ENCODE measurements around the gene TRAF2.

Gene TRAF2

DNA sequence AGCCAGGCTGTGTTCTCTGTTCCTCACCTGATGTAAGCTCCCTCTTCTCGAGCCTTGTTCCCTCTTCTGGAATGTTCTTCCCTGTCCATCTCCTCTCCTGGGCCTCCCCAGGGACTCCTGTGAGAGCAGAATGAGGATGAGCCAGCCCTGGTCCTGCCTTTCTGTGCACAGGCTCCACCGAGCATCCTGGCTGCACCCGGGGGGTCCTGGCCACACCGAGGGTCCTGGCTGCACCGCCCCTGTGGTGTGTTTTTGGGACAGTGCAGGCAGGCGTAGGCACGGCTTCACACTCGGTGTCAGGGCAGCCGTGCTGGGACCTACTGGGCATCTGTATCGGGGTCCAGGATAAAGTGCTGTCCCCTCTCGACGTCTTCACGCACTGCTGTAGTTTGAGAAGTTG, 40.4 kb downstream of the TRAF2 start:
- DNase-seq (ENCODE audit: low read depth), result no peak
- no peak overlapping the region for H3K4me3 ChIP-seq (ENCODE audit: low read depth, low read length)
- TF ChIP-seq MYC (IDR thresholded peaks at IDR 0.05; ENCODE audit: low read depth, low read length) (no peak), POLR2A (IDR thresholded peaks at IDR 0.05; ENCODE audit: extremely low read depth, insufficient read length) (no peak)
- TF ChIP-seq, protein P1, sequence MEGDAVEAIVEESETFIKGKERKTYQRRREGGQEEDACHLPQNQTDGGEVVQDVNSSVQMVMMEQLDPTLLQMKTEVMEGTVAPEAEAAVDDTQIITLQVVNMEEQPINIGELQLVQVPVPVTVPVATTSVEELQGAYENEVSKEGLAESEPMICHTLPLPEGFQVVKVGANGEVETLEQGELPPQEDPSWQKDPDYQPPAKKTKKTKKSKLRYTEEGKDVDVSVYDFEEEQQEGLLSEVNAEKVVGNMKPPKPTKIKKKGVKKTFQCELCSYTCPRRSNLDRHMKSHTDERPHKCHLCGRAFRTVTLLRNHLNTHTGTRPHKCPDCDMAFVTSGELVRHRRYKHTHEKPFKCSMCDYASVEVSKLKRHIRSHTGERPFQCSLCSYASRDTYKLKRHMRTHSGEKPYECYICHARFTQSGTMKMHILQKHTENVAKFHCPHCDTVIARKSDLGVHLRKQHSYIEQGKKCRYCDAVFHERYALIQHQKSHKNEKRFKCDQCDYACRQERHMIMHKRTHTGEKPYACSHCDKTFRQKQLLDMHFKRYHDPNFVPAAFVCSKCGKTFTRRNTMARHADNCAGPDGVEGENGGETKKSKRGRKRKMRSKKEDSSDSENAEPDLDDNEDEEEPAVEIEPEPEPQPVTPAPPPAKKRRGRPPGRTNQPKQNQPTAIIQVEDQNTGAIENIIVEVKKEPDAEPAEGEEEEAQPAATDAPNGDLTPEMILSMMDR (IDR thresholded peaks at IDR 0.05; ENCODE audit: low read depth, low read length), result no peak
- TF ChIP-seq, protein P2, sequence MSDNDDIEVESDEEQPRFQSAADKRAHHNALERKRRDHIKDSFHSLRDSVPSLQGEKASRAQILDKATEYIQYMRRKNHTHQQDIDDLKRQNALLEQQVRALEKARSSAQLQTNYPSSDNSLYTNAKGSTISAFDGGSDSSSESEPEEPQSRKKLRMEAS (IDR thresholded peaks at IDR 0.05; ENCODE audit: low read depth, low read length), result no peak

DNA sequence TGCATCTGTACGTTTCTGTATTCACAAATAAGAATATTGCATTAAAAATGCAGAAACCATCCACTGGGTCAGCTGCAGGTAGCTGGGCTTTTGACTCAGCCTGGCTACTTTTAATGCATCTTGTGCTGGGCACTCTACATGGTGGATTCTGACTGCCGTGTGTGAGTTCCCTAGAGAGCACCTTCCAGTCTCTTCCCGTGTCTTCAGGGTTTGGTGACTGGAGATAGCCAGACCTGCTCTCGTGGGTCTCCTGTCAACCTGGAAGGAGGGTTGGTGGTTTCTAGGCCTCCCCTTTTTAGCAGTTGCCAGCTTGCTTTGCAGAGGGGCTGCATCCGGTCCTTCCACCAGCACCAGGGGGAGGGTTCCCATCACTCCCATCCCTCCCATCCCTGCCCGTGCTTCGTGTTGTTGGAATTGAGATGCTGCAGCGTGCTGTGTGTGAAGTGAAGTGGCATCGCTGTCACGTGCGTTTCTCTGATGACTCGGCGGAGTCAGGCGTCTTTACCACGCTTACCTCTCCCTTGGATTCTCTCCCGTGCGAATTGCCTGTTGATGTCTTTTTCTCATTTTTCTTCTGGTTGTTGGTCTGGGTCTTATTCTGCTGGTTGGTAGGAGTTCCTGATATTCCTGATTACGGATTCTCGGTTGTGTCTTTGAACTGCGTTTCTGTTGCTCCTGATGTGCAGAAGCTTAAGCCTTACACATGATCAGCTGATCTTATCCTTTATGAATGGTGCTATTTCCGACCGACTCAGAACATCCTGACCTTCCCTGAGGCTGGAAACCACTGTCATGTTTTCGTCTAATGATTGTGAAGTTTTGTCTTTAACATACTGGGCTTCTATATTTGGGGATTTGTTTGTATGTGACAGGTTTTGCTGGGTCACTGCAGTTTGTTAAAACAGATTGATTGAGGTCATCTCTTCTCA, 41.3 kb downstream of the TRAF2 start:
- H3K4me3 ChIP-seq (ENCODE audit: low read depth, low read length), result no peak overlapping the region
- DNase-seq (ENCODE audit: low read depth), result no peak
- TF ChIP-seq, protein P2 (IDR thresholded peaks at IDR 0.05; ENCODE audit: low read depth, low read length), result no peak
- TF ChIP-seq, protein P1 (IDR thresholded peaks at IDR 0.05; ENCODE audit: low read depth, low read length), result no peak
- TF ChIP-seq POLR2A (IDR thresholded peaks at IDR 0.05; ENCODE audit: extremely low read depth, insufficient read length), result no peak
- no peak for TF ChIP-seq MYC (IDR thresholded peaks at IDR 0.05; ENCODE audit: low read depth, low read length)

DNA sequence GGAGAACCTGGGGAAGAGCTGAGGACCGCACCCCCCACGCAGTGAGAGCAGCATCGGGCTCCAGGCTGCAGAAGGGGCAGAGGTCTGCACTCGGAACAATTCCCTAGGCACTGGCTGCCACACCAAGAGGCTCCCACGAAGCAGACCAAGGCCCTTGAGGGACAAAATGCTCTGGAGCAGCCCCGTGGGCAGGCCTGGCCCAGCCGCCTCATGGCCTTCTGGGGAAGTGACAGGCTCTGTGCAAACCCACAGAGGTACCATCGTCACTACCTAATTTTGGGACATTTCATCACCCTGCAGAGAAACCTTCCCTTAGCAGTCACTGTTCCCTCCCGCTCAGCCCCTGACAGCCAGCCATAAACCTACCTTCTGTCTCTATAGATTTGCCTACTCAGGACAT, 42.3 kb downstream of the TRAF2 start:
- TF ChIP-seq, protein P2 (IDR thresholded peaks at IDR 0.05; ENCODE audit: low read depth, low read length), result no peak
- TF ChIP-seq MYC (IDR thresholded peaks at IDR 0.05; ENCODE audit: low read depth, low read length), result no peak
- no peak for TF ChIP-seq POLR2A (IDR thresholded peaks at IDR 0.05; ENCODE audit: extremely low read depth, insufficient read length)
- TF ChIP-seq, protein P1 (IDR thresholded peaks at IDR 0.05; ENCODE audit: low read depth, low read length), result no peak
- H3K4me3 ChIP-seq (ENCODE audit: low read depth, low read length), result no peak overlapping the region
- no peak for DNase-seq (ENCODE audit: low read depth)

DNA sequence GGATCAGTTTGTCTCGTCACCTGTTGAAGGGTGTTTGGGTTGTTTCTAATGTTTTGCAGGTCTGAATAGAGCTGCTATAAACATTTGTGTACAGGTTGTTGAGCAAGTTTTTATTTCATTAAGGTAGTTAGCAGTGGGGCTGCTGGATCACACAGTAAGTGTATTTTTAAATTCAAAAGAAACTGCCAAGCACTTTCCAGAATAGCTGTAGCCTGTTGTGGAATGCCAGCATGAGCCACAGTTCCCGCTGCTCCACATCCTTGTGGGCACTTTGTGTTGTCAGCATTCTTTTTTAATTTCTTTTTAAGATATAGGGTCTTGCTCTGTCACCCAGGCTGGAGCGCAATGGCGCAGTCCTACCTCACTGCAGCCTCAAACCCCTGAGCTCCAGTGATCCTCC, 43.7 kb downstream of the TRAF2 start:
- no peak overlapping the region for H3K4me3 ChIP-seq (ENCODE audit: low read depth, low read length)
- no peak for DNase-seq (ENCODE audit: low read depth)
- TF ChIP-seq MYC (IDR thresholded peaks at IDR 0.05; ENCODE audit: low read depth, low read length) (no peak), POLR2A (IDR thresholded peaks at IDR 0.05; ENCODE audit: extremely low read depth, insufficient read length) (no peak)
- TF ChIP-seq, protein P2 (IDR thresholded peaks at IDR 0.05; ENCODE audit: low read depth, low read length), result no peak
- TF ChIP-seq, protein P1 (IDR thresholded peaks at IDR 0.05; ENCODE audit: low read depth, low read length), result no peak

DNA sequence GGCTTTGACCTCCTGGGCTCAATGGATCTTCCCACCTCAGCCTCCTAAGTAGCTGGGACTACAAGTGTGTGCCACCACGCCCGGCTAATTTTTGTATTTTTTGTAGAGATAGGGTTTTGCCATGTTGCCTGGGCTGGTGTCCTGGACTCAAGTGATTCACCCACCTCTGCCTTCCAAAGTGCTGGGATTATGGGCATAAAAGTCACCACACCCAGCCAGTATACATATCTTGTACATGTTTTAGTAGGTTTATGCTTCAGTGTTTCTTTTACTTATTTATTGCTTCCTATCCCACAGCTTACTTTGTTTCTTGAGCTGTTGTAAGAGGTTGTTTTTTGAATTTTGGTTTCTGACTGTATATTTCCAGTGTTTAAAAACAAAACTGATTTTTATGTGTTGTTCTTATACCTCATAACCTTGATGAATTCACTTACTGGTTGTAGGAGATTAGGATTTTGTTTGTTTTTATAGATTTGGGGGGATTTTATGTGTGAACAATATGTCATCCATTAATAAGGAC, 45.4 kb downstream of the TRAF2 start:
- no peak overlapping the region for H3K4me3 ChIP-seq (ENCODE audit: low read depth, low read length)
- TF ChIP-seq, protein P1 (IDR thresholded peaks at IDR 0.05; ENCODE audit: low read depth, low read length), result no peak
- TF ChIP-seq POLR2A (IDR thresholded peaks at IDR 0.05; ENCODE audit: extremely low read depth, insufficient read length), result no peak
- TF ChIP-seq, protein P2 (IDR thresholded peaks at IDR 0.05; ENCODE audit: low read depth, low read length), result no peak
- no peak for TF ChIP-seq MYC (IDR thresholded peaks at IDR 0.05; ENCODE audit: low read depth, low read length)
- no peak for DNase-seq (ENCODE audit: low read depth)
